Endothelial cell (in vitro differentiated cells): Measurements from ENCODE around the gene YKT6. TPM values are rescaled to one million over a fixed set of nuclear protein-coding genes. Genes with fewer than 3 reads are reported as not detected.

Experiments
- DNase-seq: peaks from one replicate; pipeline ENCODE4 v3.0.0; 2021; ENCODE audit warnings: low spot score
- H3K27ac Mint-ChIP-seq: one replicate; pipeline ENCODE4 v1.8.0; 2021; ENCODE audit warnings: mixed read lengths, inconsistent platforms; ENCODE audit not compliant: unreplicated experiment
- H3K27me3 Mint-ChIP-seq: one replicate; pipeline ENCODE4 v1.8.0; 2021; ENCODE audit warnings: mild to moderate bottlenecking, moderate library complexity, mixed read lengths, inconsistent platforms; ENCODE audit not compliant: unreplicated experiment
- H3K36me3 Mint-ChIP-seq: one replicate; pipeline ENCODE4 v1.8.0; 2021; ENCODE audit warnings: mild to moderate bottlenecking, low read depth, mixed read lengths, inconsistent platforms; ENCODE audit not compliant: unreplicated experiment
- H3K4me1 Mint-ChIP-seq: one replicate; pipeline ENCODE4 v1.8.0; 2021; ENCODE audit warnings: mild to moderate bottlenecking, mixed read lengths, inconsistent platforms; ENCODE audit not compliant: unreplicated experiment
- H3K4me3 Mint-ChIP-seq: one replicate; pipeline ENCODE4 v1.8.0; 2021; ENCODE audit warnings: mild to moderate bottlenecking, mixed read lengths, inconsistent platforms; ENCODE audit not compliant: unreplicated experiment
- H3K9me3 Mint-ChIP-seq: one replicate; pipeline ENCODE4 v1.8.0; 2021; ENCODE audit warnings: mixed read lengths, inconsistent platforms; ENCODE audit not compliant: unreplicated experiment
- CTCF ChIP-seq: fragments of 200-600 bp; sonication (generic); IDR thresholded peaks from one replicate; pipeline ENCODE4 v1.5.0; 2021; ENCODE audit warnings: antibody characterized with exemption; ENCODE audit not compliant: unreplicated experiment
- total RNA-seq: library from RNA; stranded (reverse); fragmentation: NEBNext Ultra II Directional; extraction: Animal tissue kit (Norgen Biotek cat#: 25700); gene quantifications from one replicate; pipeline ENCODE4 v1.2.1, GENCODE V29; 2021; ENCODE audit not compliant: unreplicated experiment

YKT6 gene
- total RNA-seq, 1 donor from 2014 or later, result 98.4 TPM

GRCh38 chr7:44220358-44221112 lies 19.8 kb downstream of the YKT6 start:
- no peak for TF ChIP-seq CTCF
- no peaks in the 10 kb centered on the region for H3K36me3 Mint-ChIP-seq
- H3K4me3 Mint-ChIP-seq, result no peak overlapping the region
- no peaks in the 10 kb centered on the region for H3K9me3 Mint-ChIP-seq
- DNase-seq, result no peak
- peaks cover 1% of the 10 kb centered on the region for H3K27me3 Mint-ChIP-seq
- no peak overlapping the region for H3K27ac Mint-ChIP-seq
- H3K4me1 Mint-ChIP-seq, result peaks cover 13% of the 10 kb centered on the region

- no peaks in the 10 kb centered on the region for H3K36me3 Mint-ChIP-seq
- no peak for TF ChIP-seq CTCF
- H3K4me1 Mint-ChIP-seq, result peaks cover 13% of the 10 kb centered on the region
- no peak overlapping the region for H3K4me3 Mint-ChIP-seq
- peak; percentile 5 for DNase-seq
- H3K27ac Mint-ChIP-seq, result no peak overlapping the region
- H3K9me3 Mint-ChIP-seq, result no peaks in the 10 kb centered on the region
- peaks cover 7% of the 10 kb centered on the region for H3K27me3 Mint-ChIP-seq
Measured at GRCh38 chr7:44221231-44221791, 20.5 kb downstream of the YKT6 start.

GRCh38 chr7:44222074-44222473 lies 21.3 kb downstream of the YKT6 start:
- Mint-ChIP-seq H3K27ac (no peak overlapping the region), H3K36me3 (no peaks in the 10 kb centered on the region), H3K4me1 (peaks cover 7% of the 10 kb centered on the region), H3K4me3 (no peak overlapping the region), H3K9me3 (no peaks in the 10 kb centered on the region), H3K27me3 (peaks cover 7% of the 10 kb centered on the region)
- DNase-seq, result no peak
- no peak for TF ChIP-seq CTCF

GRCh38 chr7:44222776-44223261 lies 22.0 kb downstream of the YKT6 start:
- DNase-seq, result no peak
- H3K4me1 Mint-ChIP-seq, result peaks cover 7% of the 10 kb centered on the region
- H3K27ac Mint-ChIP-seq, result no peak overlapping the region
- no peak overlapping the region for H3K4me3 Mint-ChIP-seq
- no peaks in the 10 kb centered on the region for H3K36me3 Mint-ChIP-seq
- H3K27me3 Mint-ChIP-seq, result peaks cover 7% of the 10 kb centered on the region
- H3K9me3 Mint-ChIP-seq, result no peaks in the 10 kb centered on the region
- no peak for TF ChIP-seq CTCF
